GM10847 (cell line): Measurements from ENCODE around the gene NACC2.

Experiments used
- POLR2A ChIP-seq: IDR thresholded peaks from 2 replicates; pipeline ENCODE4 v1.6.1; 2011; ENCODE audit not compliant: insufficient read length; ENCODE audit errors: extremely low read depth

NACC2 gene

DNA sequence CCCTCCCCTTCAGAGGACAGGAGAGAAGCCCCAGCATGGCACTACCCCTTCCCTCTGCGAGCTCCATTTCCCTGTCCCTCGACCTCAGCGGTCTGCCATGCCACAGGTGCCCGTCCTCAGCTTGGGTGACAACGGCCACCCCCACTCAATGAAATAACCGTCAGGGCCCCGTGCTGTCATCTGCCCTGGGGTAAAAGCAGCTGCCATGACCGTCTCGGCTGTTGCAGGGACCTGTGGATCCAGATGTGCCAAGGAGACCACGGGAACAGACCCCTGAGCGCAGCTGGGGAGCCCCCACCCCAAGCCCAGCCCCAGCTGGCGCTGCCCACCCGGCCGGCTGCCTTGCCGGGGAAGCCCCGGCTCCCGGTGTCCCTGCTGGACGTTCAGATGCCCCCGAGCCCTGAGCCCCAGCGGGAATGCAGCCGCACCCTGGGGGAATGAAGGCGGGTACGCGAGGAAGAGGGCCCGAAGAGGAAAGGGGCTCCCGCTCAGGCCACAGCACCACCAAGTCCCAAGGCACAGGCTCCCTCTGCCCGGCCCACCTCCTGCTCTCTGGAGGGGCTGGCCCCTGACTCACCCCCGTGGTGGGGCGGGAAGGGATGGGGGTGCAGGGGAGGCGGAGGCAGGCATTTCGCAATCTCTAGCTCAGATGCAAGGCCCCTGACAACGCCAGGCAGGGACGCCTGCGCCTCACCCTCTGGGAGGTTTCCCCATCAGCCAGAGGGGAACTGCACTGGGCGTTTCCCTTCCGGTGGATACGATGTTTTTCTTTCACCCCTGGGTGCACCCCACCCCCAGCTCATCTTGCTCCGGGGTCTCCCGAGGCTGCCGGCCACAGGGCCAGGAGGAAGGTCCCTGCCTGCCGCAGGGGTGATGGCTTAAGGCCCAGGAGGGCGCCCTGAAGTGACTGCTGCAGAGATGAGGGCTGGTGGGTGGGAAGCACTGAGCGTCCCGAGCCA lies 49.2 kb downstream of the NACC2 start:
- no peak for TF ChIP-seq POLR2A

GRCh38 chr9:136044971-136045594 lies 50.0 kb downstream of the NACC2 start:
- TF ChIP-seq POLR2A: no peak

DNA sequence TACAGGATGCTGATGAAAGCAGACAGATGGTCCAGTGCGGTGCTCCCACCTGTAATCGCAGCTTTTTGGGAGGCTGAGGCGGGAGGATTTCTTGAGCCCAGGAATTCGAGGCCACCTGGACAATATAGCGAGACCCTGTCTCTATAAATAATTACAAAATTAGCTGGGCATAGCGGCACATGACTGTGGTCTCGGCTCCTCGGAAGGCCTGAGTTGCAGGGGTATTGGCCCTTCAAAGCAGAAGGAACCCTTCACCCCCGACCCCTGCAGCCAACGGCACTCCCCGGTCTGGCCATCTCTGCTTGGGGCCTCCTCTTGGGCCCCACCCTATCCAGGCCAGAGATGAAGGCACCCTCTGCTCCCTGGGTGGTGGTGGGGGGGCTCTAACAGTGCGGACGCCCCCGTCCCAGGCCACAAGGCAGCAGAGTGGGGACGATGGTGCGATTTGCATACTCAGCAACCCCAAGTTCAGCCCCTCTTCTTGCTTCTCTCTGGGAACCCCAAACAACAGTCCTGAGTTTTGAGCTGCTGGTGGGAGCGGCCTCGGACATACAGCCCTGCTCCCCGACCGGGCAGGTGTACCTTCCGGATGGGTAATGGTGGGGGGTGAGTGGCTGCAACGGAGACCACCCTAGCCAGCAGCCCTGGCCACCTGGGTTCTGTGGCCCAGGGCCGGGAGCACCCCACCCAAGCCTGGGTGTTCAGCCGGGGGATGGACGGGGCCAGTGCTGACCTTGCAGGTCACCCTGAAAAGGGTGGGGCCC lies 50.7 kb downstream of the NACC2 start:
- TF ChIP-seq POLR2A: no peak

- no peak for TF ChIP-seq POLR2A
Observed at GRCh38 chr9:136043441-136043991, 51.6 kb downstream of the NACC2 start.

DNA sequence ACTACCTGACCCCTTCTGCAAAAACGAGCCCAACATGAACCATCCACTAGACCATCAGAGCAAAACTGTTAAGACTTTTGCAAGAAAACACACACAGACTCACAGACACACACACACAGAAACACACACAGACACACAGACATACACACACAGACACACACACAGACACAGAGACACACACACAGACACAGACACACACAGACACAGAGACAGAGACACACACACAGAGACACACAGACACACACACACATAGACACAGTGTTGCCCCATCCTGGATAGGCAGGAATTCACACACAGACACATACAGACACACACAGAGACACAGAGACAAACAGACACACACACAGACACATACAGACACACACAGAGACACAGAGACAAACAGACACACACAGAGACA lies 52.5 kb downstream of the NACC2 start:
- TF ChIP-seq POLR2A: no peak

DNA sequence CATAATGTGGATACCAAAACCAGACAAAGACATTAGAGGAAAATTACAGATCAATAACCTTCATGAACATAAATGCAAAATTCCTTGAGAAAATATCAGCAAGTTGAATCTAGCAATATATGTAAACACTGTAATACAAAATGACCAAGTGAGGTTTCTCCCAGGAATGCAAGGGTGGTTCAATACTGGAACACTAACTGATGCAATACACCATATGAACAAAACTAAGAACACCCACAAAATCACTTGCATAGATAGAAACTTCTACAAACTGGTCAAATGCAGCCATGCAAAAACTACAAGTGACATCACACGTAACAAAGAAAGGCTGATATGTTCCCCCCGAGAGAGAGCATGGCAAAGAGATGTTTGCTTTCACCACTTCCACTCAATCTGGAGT lies 55.6 kb downstream of the NACC2 start:
- TF ChIP-seq POLR2A: no peak

DNA sequence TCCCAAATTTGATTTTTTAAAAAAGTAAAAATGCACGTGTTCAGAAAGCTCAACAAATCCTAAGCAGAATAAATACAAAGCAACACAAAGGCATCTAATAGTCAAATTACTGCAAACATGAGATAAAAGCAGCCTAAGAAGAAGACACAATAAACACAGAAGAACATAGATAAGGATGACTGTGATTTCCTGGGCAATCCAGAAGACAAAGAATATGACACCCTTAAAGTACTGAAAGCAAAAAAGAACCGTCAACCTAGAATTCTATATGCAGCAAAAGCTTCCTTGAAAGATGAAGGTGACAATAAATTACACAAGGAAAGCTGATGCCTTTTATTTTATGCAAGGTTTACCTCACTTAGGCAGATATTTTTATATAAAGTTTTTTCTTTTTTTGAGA lies 58.2 kb downstream of the NACC2 start:
- no peak for TF ChIP-seq POLR2A

GRCh38 chr9:136036050-136036449 lies 59.0 kb downstream of the NACC2 start:
- no peak for TF ChIP-seq POLR2A

DNA sequence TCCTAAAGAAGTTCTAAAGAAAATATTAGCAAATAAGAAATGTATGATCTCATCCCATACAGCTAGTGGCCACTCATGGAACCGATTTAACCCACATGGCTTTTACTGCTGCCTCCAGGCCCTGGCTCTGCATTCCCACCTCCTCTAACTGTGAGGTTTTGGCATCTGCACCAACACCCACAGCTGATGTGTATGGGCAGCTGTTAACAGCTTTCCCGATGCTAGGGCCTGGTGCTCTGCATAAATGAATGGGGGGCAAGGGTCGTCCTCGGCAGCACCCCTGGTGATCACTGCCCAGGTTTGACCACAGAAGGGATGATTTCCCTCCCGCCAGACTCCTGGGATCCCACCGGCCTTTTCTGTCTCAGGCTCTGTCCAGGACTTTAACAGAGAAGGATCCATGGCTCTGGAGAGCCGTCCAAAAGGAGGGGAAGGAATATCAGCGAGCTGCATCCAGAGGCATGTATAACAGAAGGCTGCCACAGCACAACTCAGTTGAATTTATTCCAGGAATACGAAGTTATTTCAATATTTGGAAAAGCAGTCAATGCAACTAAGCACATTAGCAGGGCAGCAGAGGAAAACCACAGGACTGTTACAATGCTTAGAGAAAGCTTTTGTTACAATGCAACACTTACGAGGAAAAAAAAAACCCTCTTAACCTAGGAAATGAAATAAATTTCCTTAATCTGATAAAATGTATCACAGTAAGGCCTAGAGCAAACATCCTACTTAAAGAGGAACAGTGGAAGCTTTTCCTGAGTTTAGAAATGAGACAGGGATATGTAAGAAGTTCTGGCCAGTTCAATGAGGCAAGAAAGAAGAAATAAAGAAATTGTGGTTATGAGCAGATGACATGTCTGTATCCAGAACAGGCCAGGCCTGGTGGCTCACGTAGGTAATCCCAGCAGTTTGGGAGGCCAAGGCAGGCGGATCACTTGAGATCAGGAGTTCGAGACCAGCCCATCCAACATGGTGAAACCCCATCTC lies 63.1 kb downstream of the NACC2 start:
- no peak for TF ChIP-seq POLR2A

GRCh38 chr9:136031094-136031493 lies 64.0 kb downstream of the NACC2 start:
- no peak for TF ChIP-seq POLR2A

DNA sequence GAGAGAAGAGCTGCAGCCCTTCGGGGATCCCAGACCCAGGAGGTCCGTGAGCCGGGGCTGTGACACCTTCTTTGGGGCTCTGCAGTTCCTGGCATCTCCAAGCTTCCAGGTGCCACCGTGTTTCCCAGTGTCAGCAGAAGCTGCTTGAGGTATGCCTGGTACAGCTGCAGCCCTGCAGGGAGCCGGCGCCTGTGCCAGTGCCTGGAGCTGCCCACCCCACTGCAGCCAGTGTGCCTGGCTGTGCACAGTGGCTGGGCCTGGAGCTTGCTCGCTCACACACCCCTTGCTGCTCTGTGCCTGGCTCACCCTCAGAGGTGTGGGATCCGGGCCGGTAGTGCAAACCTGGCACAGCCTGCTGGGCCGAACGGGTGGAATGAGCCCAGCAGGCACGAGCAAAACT lies 65.5 kb downstream of the NACC2 start:
- no peak for TF ChIP-seq POLR2A

DNA sequence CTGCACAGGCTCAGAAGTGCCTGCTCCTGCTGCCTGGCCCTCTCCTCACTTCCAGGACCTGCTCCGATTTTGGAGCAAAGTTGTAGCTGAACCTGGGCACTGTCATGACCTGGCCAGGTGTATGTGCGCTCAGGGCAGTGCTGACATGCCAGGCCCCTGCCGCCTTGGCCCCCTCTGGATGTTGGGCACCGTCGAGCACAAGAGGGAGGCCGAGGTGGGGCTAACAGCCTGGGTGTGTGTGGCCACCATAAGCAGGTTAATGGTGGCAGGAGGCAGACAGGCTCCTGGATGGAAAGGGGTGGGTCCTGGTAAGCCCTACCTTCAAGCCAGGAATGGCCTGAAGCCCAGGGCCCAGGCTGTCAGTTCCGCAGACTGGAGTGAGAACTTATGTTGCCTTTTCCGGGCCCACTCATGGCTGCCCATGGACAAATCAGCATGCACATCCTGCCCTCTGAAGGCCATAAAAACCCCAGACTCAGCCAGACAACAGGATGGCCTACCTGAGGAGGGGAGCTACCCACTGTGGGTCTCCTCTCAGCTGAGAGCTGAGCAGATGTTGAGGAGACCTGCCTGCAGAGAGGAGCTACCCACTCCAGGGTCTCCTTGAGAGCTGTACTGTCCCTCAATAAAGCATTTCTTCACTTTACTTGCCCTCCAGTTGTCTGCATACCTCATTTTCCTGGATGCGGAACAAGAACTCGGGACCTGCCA lies 66.2 kb downstream of the NACC2 start:
- no peak for TF ChIP-seq POLR2A

DNA sequence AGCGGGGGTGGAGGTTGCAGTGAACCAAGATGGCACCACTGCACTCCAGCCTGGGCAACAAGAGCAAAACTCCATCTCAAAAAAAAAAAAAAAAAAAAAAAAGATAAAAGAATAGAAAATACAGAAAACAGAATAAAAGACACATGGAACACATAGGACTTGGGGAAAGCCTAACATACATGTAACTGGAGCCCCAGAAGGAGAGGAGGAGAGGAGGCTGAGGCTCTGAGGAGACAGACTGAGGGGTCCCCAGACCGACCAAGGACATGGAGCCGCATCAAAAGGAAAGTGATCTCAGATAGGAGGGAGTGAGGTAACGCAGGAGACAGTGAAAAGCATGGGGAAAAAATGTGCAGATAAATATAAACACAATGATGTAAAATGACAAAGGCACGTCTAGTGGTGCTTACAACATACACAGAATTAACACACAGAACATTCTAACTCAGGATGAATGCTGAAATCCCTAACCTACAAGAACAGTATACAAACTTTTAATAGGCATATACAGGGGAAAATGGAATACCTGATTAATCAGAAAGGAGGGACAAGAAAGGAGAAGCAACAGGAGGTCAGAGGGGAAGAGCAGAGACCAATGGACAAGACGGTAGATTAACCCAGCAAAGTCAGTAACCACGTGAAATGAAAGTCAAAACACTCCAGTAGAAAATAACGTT lies 68.7 kb downstream of the NACC2 start:
- TF ChIP-seq POLR2A: no peak

DNA sequence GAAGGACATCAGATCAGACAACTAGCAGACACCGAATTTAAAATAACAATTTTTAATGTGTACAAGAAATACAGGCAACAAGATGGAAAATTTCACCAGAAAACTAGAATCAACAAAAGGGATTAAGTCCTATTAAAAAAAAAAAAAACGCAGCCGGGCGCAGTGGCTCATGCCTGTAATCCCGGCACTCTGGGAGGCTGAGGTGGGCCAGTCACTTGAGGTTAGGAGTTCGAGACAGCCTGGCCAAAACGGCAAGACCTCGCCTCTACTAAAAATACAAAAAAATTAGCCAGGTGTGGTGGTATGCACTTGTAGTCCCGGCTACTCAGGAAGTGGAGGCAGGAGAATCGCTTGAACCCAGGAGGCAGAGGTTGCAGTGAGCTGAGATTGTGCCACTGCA lies 69.6 kb downstream of the NACC2 start:
- TF ChIP-seq POLR2A: no peak
